Heart right ventricle (tissue), 16 donors: ENCODE results near the gene GNA12. TPM values are rescaled to one million over a fixed set of nuclear protein-coding genes. Genes with fewer than 3 reads are reported as not detected.

Experiments
- ATAC-seq, 8 donors: fragments of 200-7000 bp; cut with Tn5 transposase; one replicate each; pipeline ENCODE4 v1.9.1; 2020; ENCODE audit warnings: mild to moderate bottlenecking in 8 of 8, moderate library complexity in 8 of 8, moderate number of reproducible peaks in 1 of 8
- DNase-seq, 2 donors: peaks; one replicate each; pipeline ENCODE4 v3.0.0-alpha.2; 2020
- H3K27ac ChIP-seq, 10 donors: fragments of 200-600 bp; sonication (generic) in 2 of 10; one replicate each; pipeline versions ENCODE4 v1.5.0 to v1.8.0; 2020 to 2022; ENCODE audit warnings: mild to moderate bottlenecking in 3 of 10
- H3K27me3 ChIP-seq, 7 donors: fragments of 200-600 bp; one replicate each; pipeline ENCODE4 v1.8.0; 2021 to 2022; ENCODE audit warnings: mild to moderate bottlenecking in 2 of 7
- H3K36me3 ChIP-seq, 9 donors: fragments of 200-600 bp; sonication (generic) in 1 of 9; one replicate each; pipeline versions ENCODE4 v1.5.0 to v1.8.0; 2020 to 2022; ENCODE audit warnings: mild to moderate bottlenecking in 2 of 9
- H3K4me1 ChIP-seq, 9 donors: fragments of 200-600 bp; sonication (generic) in 1 of 9; one replicate each; pipeline versions ENCODE4 v1.5.0 to v1.8.0; 2020 to 2022; ENCODE audit warnings: mild to moderate bottlenecking in 4 of 9
- H3K4me3 ChIP-seq, 10 donors: fragments of 200-600 bp; sonication (generic) in 2 of 10; one replicate each; pipeline versions ENCODE4 v1.5.0 to v1.8.0; 2020 to 2022; ENCODE audit warnings: mild to moderate bottlenecking in 7 of 10, moderate library complexity in 2 of 10
- H3K9me3 ChIP-seq, 11 donors: fragments of 200-600 bp in 10 of 11; sonication (generic) in 2 of 11; one replicate each; pipeline versions ENCODE4 v1.5.0 to v1.8.0; 2013 to 2022; ENCODE audit warnings: mild to moderate bottlenecking in 2 of 11, control low read depth in 1 of 11, moderate library complexity in 1 of 11
- WGBS, 2 donors: extraction: QIAGEN DNeasy Blood & Tissue Kit; methylation state at CpG; one replicate each; pipeline ENCODE4 v1.1.7; 2013; ENCODE audit warnings: inconsistent platforms in 1 of 2; 5-methylcytosine and 5-hydroxymethylcytosine counted together
- intact Hi-C, 10 donors: fragments of 100-400 bp; cut with DNase I; formaldehyde crosslinking; loops; one replicate each; pipeline versions ENCODE4 v1.11.1 to v1.14.2; 2022
- polyA plus RNA-seq, 2 donors: library from polyadenylated mRNA; stranded (reverse); fragments of 200-250 nt; gene quantifications; one replicate each; pipeline ENCODE4 v1.2.3, GENCODE V29; 2013
- total RNA-seq, 10 donors: library from RNA; stranded (reverse); fragmentation: NEBNext Ultra II Directional in 3 of 10; extraction: Animal tissue kit (Norgen Biotek cat#: 25700) in 3 of 10; gene quantifications; one replicate each; pipeline versions ENCODE4 v1.2.1 to v1.2.4, GENCODE V29; 2021 to 2023
- TF ChIP-seq, protein P1 (sequence below), 9 donors: fragments of 200-600 bp; sonication (generic) in 2 of 9; IDR thresholded peaks; one replicate each; pipeline versions ENCODE4 v1.5.0 to v1.8.0; 2021 to 2022; ENCODE audit warnings: antibody characterized with exemption in 9 of 9, mild to moderate bottlenecking in 5 of 9, moderate library complexity in 1 of 9
- donor health status: Arrhythmogenic right ventricular cardiomyopathy.
- donor health status: ischemic (EF 13 %, LVEDD 7.1; RV severe dilation, severe dysfunction).
- donor health status: healthy with polysubstance abuse.
- donor health status: DM: no; HTN: yes; CAD: no.
- donor health status: DM: no; HTN: no; CAD: no.
- donor health status: ischemic (EF 25% LVEDD 6.9; RV normal size, moderate dysfunction).
- donor health status: ischemic (EF 25% LVEDD 5.7; RV mildly dilated, moderate dysfunction).
- donor health status: healthy.
- donor health status: DM: yes; HTN: yes; CAD: no.
- donor health status: Ischemic cardiomyopathy.
- donor health status: ischemic (EF 35%, LVEDD 5.7; RV mildly dilated, moderate dysfunction).
- donor health status: nonischemic (EF 11% LVEDD 7.7; RV severe dilation, severe dysfunction).
- donor health status: DM: yes; HTN: yes; CAD: no.
- donor health status: PGD.
- donor health status: ischemic (EF 29% LVEDD 5.4; RV normal size, mild dysfunction).
- donor health status: nonischemic (EF 23%, LVEDD 6.1; RV moderate dilation, normal function).

GNA12 gene
- total and polyA plus RNA-seq, 12 donors, result 6.4 to 46.4 (median 33.9) TPM

DNA sequence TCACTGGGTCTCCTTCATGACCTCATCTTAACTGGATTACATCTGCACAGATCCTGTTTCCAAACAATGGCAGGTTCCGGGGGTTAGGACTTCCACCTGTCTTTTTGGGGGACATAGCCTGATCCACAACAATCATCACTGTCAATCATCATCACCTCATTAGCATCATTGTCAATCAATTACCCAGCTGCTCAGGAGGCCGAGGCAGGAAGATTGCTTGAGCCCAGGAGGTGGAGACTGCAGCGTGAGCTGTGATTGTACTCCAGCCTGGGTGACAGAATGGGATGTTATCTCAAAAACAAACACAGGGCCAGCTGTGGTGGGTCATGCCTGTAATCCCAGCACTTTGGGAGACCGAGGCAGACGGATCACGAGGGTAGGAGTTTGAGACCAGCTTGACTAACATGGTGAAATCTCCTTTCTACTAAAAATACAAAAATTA is 137.4 kb downstream of the GNA12 start:
- Histone ChIP-seq H3K36me3 (no peaks in the 10 kb centered on the region), H3K4me1 (peaks cover 0 to 22% (median 7%) of the 10 kb centered on the region in 9 donors), H3K27me3 (no peaks in the 10 kb centered on the region), H3K4me3 (no peak overlapping the region), H3K27ac (no peak overlapping the region), H3K9me3 (peaks cover 0 to 4% (median 0%) of the 10 kb centered on the region in 11 donors)
- no peak for ATAC-seq
- DNase-seq, result no peak
- TF ChIP-seq, protein P1, sequence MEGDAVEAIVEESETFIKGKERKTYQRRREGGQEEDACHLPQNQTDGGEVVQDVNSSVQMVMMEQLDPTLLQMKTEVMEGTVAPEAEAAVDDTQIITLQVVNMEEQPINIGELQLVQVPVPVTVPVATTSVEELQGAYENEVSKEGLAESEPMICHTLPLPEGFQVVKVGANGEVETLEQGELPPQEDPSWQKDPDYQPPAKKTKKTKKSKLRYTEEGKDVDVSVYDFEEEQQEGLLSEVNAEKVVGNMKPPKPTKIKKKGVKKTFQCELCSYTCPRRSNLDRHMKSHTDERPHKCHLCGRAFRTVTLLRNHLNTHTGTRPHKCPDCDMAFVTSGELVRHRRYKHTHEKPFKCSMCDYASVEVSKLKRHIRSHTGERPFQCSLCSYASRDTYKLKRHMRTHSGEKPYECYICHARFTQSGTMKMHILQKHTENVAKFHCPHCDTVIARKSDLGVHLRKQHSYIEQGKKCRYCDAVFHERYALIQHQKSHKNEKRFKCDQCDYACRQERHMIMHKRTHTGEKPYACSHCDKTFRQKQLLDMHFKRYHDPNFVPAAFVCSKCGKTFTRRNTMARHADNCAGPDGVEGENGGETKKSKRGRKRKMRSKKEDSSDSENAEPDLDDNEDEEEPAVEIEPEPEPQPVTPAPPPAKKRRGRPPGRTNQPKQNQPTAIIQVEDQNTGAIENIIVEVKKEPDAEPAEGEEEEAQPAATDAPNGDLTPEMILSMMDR (IDR thresholded peaks at IDR 0.05), result no peak
- WGBS, 2 donors, result 57 to 60% methylated on average over 6 of the region's 6 CpGs
- intact Hi-C loops, result no loop called here

- ATAC-seq (no peak), DNase-seq (no peak)
- Histone ChIP-seq H3K4me1 (peaks cover 0 to 11% (median 7%) of the 10 kb centered on the region in 9 donors), H3K27ac (no peak overlapping the region), H3K27me3 (no peaks in the 10 kb centered on the region), H3K4me3 (no peak overlapping the region), H3K9me3 (peaks cover 0 to 4% (median 0%) of the 10 kb centered on the region in 11 donors), H3K36me3 (no peaks in the 10 kb centered on the region)
- TF ChIP-seq, protein P1 (IDR thresholded peaks at IDR 0.05), result no peak
- 84 to 85% methylated on average over 14 of the region's 14 CpGs for WGBS, 2 donors
- intact Hi-C loops, result no loop called here
Observed at GRCh38 chr7:2705371-2706096, 138.6 kb downstream of the GNA12 start.

DNA sequence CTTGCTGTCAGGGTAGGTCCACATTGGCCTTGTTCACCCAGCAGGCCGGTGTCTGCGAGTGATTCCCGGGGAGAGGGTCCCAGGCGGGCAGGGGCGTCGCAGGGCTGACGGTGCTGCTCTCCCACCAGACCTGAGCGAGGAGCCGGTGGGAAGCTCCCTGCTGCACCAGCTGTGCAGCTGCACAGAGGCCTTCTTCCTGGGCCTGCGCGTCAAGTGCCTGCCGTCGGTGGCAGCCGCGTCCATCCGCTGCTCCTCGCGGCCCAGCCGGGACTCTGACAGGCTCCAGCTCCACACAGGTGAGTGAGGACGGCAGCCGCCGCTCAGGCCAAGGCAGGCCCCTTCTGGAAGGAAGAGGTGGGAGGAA is 141.5 kb downstream of the GNA12 start:
- intact Hi-C loops, result no loop called here
- H3K36me3 ChIP-seq, result no peaks in the 10 kb centered on the region

GRCh38 chr7:2701832-2702593 is 142.1 kb downstream of the GNA12 start:
- TF ChIP-seq, protein P1 (IDR thresholded peaks at IDR 0.05), result no peak
- peaks cover 0 to 17% (median 0%) of the 10 kb centered on the region in 7 donors for H3K27me3 ChIP-seq
- H3K4me1 ChIP-seq, result peaks cover 0 to 7% (median 0%) of the 10 kb centered on the region in 9 donors
- DNase-seq, result peak in 1 of 2 donors; percentile 38
- peaks cover 0 to 4% (median 0%) of the 10 kb centered on the region in 11 donors for H3K9me3 ChIP-seq
- no peak overlapping the region for H3K27ac ChIP-seq
- 72 to 76% methylated on average over 12 of the region's 12 CpGs for WGBS, 2 donors
- intact Hi-C loops, result no loop called here
- ATAC-seq, result peak; percentile 16 to 83 (median 50)
- H3K36me3 ChIP-seq, result no peaks in the 10 kb centered on the region
- H3K4me3 ChIP-seq, result no peak overlapping the region

More for the DNA sequence above, 141.5 kb downstream of the GNA12 start:
- DNase-seq, result no peak
- H3K4me3 ChIP-seq, result no peak overlapping the region
- peaks cover 0 to 7% (median 0%) of the 10 kb centered on the region in 9 donors for H3K4me1 ChIP-seq
- peaks cover 0 to 17% (median 0%) of the 10 kb centered on the region in 7 donors for H3K27me3 ChIP-seq
- 87 to 88% methylated on average over 22 of the region's 22 CpGs for WGBS, 2 donors
- TF ChIP-seq, protein P1 (IDR thresholded peaks at IDR 0.05), result no peak
- H3K9me3 ChIP-seq, result peaks cover 0 to 4% (median 0%) of the 10 kb centered on the region in 11 donors
- no peak for ATAC-seq
- no peak overlapping the region for H3K27ac ChIP-seq
